ENCODE data around the gene ASCC3.
A peak's percentile ranks its signal among the peaks of the same experiment; 100 is the strongest.

The ASCC3 gene

GRCh38 chr6:100461917-100462705 lies 419.0 kb downstream of the ASCC3 start:
- peak; percentile 8 for DNase-seq

GRCh38 chr6:100461278-100461916 lies 419.7 kb downstream of the ASCC3 start:
- DNase-seq: no peak

GRCh38 chr6:100460650-100461204 lies 420.4 kb downstream of the ASCC3 start:
- DNase-seq: no peak

- no peak for DNase-seq
Measured at GRCh38 chr6:100459592-100460184, 421.4 kb downstream of the ASCC3 start.

GRCh38 chr6:100458841-100459591 lies 422.1 kb downstream of the ASCC3 start:
- DNase-seq: no peak
